GM12892 (cell line): ENCODE data around the gene SLAMF9.

Experiments used
- POLR2AphosphoS5 ChIP-seq: IDR thresholded peaks from 2 replicates; pipeline ENCODE4 v1.6.1; 2011; ENCODE audit warnings: low read depth, low read length, control low read depth
- TAF1 ChIP-seq: IDR thresholded peaks from 2 replicates; pipeline ENCODE4 v1.6.1; 2011; ENCODE audit warnings: low read depth, mild to moderate bottlenecking, control low read depth, low read length, borderline replicate concordance

- TF ChIP-seq TAF1, result no peak
- no peak for TF ChIP-seq POLR2AphosphoS5
Observed at GRCh38 chr1:159980076-159980475, 26.0 kb upstream of the SLAMF9 start.
